ENCODE measurements around the gene SRMS. TPM values are rescaled to one million over a fixed set of nuclear protein-coding genes. Genes with fewer than 3 reads are reported as not detected.
A peak's percentile ranks its signal among the peaks of the same experiment; 100 is the strongest.

Gene SRMS
- total RNA-seq, 2 donors from 2014 or later, result not detected

GRCh38 chr20:63534427-63534830 is 13.1 kb downstream of the SRMS start:
- intact Hi-C loops (cut with DNase I), result loop anchor here in 1 of 2 donors (10.0 kb wide), 1 partner anchor 340 kb away; no protein-coding TSS in a partner anchor
- DNase-seq (no peak), ATAC-seq (no peak)

DNA sequence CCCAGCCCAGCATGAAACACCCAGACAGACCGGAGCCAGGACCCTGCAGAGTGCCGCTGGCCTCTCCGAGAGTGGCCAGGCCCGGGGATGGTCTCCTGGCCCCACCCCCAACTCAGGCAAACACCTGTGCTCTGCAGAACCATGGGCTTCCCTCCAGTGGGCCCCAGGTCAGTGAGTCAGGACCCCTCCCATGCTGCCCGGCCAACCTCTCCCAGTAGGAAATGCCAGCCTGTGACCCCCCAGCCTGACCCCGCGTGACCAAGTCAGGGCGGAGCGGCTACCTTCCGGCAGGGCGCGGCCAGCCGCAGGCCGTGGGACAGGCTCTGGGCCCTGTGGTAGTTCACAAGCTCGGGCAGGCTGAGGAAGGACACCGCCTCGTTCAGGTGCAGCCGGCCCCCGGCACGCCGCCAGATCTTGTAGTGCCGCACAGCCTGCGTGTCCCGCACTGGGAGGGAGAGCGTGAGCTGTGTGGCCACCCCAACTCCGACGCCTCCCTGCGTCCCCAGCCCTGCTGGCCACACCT is 13.6 kb downstream of the SRMS start:
- intact Hi-C loops (cut with DNase I), result loop anchor here in 1 of 2 donors (10.0 kb wide), 1 partner anchor 341 kb away; no protein-coding TSS in a partner anchor
- DNase-seq, result peak; percentile 22
- no peak for ATAC-seq

GRCh38 chr20:63533388-63533787 is 14.2 kb downstream of the SRMS start:
- intact Hi-C loops (cut with DNase I), result loop anchor here in 1 of 2 donors (10.0 kb wide), 1 partner anchor 341 kb away; no protein-coding TSS in a partner anchor
- ATAC-seq (no peak), DNase-seq (no peak)

DNA sequence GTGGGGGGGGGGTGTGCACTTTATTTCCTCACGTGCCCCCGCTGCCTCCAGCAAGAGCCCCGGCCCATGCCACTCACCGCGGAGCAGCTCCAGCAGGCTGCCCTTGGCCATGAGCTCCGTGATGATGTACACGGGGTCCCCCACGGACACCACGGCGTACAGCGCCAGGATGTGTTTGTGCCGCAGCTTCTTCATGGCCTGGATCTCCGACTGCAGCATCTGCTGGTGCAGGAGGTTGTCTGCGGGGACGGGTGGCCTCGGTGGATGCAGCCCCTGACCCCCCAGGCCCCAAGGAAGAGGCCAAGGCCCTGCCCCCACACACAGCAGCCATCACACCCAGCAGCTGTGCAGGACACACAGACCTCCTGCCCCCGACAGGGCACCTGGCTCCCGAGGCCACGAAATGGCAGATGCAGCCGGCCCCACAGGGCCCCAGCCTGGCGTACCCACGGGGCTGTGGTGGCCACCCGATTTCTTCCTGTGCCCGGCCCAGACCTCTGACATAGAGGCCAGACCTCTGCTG is 15.0 kb downstream of the SRMS start:
- peak; percentile 20 for DNase-seq
- no peak for ATAC-seq
- intact Hi-C loops (cut with DNase I), result loop anchor here in 1 of 2 donors (10.0 kb wide), 1 partner anchor 342 kb away; no protein-coding TSS in a partner anchor

- ATAC-seq, result no peak
- DNase-seq, result no peak
- intact Hi-C loops (cut with DNase I), result loop anchor here in 1 of 2 donors (10.0 kb wide), 1 partner anchor 343 kb away; no protein-coding TSS in a partner anchor
Measured at GRCh38 chr20:63531686-63532448, 15.7 kb downstream of the SRMS start.

GRCh38 chr20:63530788-63531160 is 16.8 kb downstream of the SRMS start:
- intact Hi-C loops (cut with DNase I), result loop anchor here in 1 of 2 donors (10.0 kb wide), 1 partner anchor 344 kb away; no protein-coding TSS in a partner anchor

GRCh38 chr20:63529861-63530787 is 17.4 kb downstream of the SRMS start:
- DNase-seq (peak; percentile 21), ATAC-seq (no peak)
- intact Hi-C loops (cut with DNase I), result loop anchor here in 1 of 2 donors (10.0 kb wide), 1 partner anchor 345 kb away; no protein-coding TSS in a partner anchor

More at GRCh38 chr20:63530788-63531160, 16.8 kb downstream of the SRMS start:
- ATAC-seq (no peak), DNase-seq (peak; percentile 15)

DNA sequence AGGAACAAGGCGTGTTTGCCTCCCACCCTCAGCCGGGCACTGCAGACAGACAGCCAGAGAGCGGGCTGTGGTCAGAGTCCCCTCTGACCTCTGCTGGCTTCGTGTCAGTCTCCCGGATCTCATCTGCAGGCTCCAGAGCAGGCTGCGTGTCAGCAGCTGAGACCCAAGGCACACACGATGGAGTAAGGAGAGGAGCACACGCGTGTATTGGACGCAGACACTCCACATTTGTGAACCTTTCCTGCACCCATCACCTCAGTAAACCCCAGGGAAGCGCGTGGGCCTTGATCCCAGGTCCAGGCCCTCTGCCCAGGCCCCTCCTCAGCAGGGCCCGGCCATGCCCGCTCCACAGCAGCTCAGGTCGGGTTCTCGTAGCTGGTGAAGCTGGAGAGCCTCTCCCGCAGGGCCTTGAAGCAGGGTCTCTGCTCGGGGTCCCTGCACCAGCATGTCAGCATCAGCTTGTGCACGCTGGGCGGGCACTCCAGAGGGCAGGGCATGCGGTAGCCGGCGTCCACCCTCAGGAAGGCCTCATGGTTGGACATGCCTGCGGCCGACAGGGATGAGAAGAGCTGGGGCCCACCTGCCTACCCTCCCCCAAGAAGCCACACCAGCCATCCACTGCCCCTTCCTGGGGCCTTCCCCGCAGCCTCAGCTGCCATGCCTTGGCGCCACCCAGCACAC is 18.2 kb downstream of the SRMS start:
- DNase-seq (peak; percentile 17), ATAC-seq (no peak)
- intact Hi-C loops (cut with DNase I), result no loop called here

GRCh38 chr20:63527184-63527583 is 20.4 kb downstream of the SRMS start:
- no peak for ATAC-seq
- DNase-seq, result no peak
- intact Hi-C loops (cut with DNase I), result no loop called here

DNA sequence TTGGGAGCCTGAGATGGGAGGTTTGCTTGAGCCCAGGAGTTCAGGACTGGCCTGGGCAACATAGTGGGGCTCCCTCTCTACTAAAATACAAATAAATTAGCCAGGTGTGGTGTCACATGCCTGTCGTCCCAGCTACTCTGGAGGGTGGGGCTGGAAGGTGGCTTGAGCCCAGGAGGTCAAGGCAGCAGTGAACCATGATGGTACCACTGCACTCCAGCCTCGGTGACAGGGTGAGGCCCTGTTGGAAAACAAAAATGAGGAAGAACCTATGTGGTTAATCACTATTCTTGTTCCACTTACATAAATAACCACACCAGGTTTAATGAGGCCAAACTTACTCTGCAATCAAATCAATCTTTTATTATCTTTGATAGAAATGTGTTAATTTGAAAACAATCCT is 21.6 kb downstream of the SRMS start:
- no peak for ATAC-seq
- no peak for DNase-seq
- intact Hi-C loops (cut with DNase I), result no loop called here

DNA sequence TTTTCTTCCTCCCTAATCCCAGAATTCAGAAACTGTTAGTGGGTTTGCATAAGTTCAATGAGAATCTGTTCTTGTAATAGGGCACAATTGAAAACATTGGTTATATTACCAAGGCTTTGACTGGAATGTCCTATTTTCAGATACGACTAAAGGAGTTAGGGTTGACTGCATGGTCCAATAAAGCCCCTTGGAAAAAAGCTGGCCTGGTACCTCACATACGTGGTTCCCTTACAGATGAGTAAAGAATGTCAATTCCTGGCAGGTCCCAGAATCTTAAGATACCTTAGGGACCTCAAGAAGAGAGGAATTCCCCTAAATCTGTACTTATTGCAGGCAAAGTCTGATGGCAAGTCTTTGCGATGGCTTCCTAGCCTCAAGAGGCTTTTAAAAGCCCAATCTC is 22.4 kb downstream of the SRMS start:
- intact Hi-C loops (cut with DNase I), result no loop called here
- DNase-seq, result no peak
- no peak for ATAC-seq

- intact Hi-C loops (cut with DNase I), result no loop called here
- DNase-seq (peak; percentile 30), ATAC-seq (no peak)
Measured at GRCh38 chr20:63522981-63523611, 24.5 kb downstream of the SRMS start.

DNA sequence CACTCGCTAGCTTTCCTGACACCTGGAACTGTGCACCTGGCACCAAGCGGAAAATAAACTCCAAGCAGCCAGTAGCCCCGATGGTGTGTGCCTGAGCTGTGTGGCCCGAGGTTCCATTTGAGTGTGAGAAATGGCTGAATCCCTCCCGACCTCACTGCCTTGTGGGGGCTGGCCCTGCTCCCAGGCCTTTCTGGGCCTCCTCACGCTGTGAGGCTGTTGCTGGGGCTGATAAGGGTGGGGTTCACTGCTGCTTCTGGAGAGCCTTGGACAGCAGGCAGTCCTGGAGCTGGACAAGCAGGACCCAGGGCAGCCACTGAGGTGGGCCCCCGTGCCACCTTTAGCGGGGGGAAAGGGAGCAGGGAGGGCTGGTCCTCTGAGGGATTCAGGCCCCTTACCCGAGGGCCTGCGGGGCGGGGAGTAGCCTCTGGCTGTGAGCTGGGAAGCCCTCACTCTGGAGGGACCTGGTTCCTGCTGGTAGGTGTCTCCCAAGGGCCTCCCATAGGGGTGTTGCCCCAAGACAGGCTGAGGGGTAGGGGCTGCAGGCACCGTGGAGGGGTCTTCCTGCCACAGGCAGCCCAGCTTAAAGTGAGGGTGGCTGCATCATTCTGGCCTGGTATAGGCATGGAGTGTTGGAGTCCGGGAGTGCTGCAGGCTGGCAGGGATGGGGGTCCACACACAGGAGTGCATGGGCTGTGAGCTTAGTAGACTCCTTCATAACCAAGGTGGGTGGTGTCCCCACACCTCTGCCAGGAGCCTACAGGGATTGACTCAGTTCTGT is 25.3 kb downstream of the SRMS start:
- DNase-seq (peak; percentile 23), ATAC-seq (no peak)
- intact Hi-C loops (cut with DNase I), result no loop called here

GRCh38 chr20:63521602-63522001 is 25.9 kb downstream of the SRMS start:
- DNase-seq, result peak; percentile 25
- ATAC-seq, result no peak
- intact Hi-C loops (cut with DNase I), result no loop called here

GRCh38 chr20:63520934-63521601 is 26.5 kb downstream of the SRMS start:
- ATAC-seq (peak; percentile 66 to 69), DNase-seq (peak; percentile 80)
- intact Hi-C loops (cut with DNase I), result loop anchor here in 1 of 2 donors (1.0 kb wide), 1 partner anchor 25 kb away; no protein-coding TSS in a partner anchor

- intact Hi-C loops (cut with DNase I), result loop anchor here in 1 of 2 donors (1.0 kb wide), 1 partner anchor 24 kb away; no protein-coding TSS in a partner anchor
- peak; percentile 86 for DNase-seq
Measured at GRCh38 chr20:63520504-63520933, 27.0 kb downstream of the SRMS start, which contains the start of gene PPDPF. PPDPF (plus strand) TSS chr20:63520765; CDS start chr20:63521309, 544 bp downstream.

More at GRCh38 chr20:63520504-63520933, 27.0 kb downstream of the SRMS start, which contains the start of gene PPDPF:
- peak; percentile 91 to 94 for ATAC-seq
